Coronary artery (tissue), 2 donors: ENCODE results near the gene TPSG1.

Experiments used
- DNase-seq: peaks from one replicate; pipeline ENCODE4 v3.0.0-alpha.2; 2017; ENCODE audit warnings: low spot score
- H3K27ac ChIP-seq, 2 donors: fragments of 200-600 bp; sonication (generic); one replicate each; pipeline ENCODE4 v1.5.1; 2016 to 2019
- H3K4me3 ChIP-seq: fragments of 200-600 bp; sonication (generic); 2 replicates; pipeline ENCODE4 v1.5.1; 2016; ENCODE audit warnings: mild to moderate bottlenecking, moderate library complexity
- CTCF ChIP-seq: fragments of 200-600 bp; sonication (generic); IDR thresholded peaks from one replicate; pipeline ENCODE4 v1.5.1; 2019; ENCODE audit warnings: antibody characterized with exemption

TPSG1 gene

GRCh38 chr16:1221628-1222552 lies 3.2 kb downstream of the TPSG1 start:
- H3K4me3 ChIP-seq: no peak overlapping the region
- DNase-seq: no peak
- H3K27ac ChIP-seq: no peak overlapping the region
- TF ChIP-seq CTCF: no peak

DNA sequence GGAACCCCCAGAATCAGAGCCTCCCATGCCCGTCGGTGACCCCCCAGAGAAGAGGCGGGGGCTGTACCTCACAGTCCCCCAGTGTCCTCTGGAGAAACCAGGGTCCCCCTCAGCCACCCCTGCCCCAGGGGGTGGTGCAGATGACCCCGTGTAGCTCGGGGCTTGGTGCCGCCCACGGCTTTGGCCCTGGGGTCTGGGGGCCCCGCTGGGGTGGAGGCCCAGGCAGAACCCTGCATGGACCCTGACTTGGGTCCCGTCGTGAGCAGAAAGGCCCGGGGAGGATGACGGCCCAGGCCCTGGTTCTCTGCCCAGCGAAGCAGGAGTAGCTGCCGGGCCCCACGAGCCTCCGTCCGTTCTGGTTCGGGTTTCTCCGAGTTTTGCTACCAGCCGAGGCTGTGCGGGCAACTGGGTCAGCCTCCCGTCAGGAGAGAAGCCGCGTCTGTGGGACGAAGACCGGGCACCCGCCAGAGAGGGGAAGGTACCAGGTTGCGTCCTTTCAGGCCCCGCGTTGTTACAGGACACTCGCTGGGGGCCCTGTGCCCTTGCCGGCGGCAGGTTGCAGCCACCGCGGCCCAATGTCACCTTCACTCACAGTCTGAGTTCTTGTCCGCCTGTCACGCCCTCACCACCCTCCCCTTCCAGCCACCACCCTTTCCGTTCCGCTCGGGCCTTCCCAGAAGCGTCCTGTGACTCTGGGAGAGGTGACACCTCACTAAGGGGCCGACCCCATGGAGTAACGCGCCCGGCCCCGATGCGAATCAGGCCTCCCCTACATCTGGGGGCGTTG lies 4.0 kb downstream of the TPSG1 start:
- no peak for TF ChIP-seq CTCF
- no peak for DNase-seq
- H3K4me3 ChIP-seq: no peak overlapping the region
- no peak overlapping the region for H3K27ac ChIP-seq

DNA sequence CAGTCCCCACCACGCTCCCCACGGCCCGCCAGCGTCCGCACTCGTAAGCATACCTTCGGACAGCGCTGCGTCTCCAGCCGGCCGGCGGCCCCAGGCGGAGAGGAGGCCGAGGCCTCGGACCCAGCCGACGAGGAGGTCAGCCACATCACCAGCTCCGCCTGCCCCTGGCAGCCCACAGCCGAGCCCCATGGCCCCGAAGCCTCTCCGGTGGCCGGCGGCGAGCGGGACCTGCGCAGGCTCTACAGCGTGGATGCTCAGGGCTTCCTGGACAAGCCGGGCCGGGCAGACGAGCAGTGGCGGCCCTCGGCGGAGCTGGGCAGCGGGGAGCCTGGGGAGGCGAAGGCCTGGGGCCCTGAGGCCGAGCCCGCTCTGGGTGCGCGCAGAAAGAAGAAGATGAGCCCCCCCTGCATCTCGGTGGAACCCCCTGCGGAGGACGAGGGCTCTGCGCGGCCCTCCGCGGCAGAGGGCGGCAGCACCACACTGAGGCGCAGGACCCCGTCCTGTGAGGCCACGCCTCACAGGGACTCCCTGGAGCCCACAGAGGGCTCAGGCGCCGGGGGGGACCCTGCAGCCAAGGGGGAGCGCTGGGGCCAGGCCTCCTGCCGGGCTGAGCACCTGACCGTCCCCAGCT lies 4.9 kb downstream of the TPSG1 start:
- DNase-seq: no peak
- H3K4me3 ChIP-seq: no peak overlapping the region
- TF ChIP-seq CTCF: no peak
- no peak overlapping the region for H3K27ac ChIP-seq

- Histone ChIP-seq H3K27ac (no peak overlapping the region), H3K4me3 (no peak overlapping the region)
- no peak for DNase-seq
- no peak for TF ChIP-seq CTCF
These were observed 6.0 kb downstream of the TPSG1 start for GRCh38 chr16:1218930-1219611.

- no peak for DNase-seq
- TF ChIP-seq CTCF: no peak
- Histone ChIP-seq H3K27ac (no peak overlapping the region), H3K4me3 (no peak overlapping the region)
These were observed 6.8 kb downstream of the TPSG1 start for GRCh38 chr16:1218061-1218929.

DNA sequence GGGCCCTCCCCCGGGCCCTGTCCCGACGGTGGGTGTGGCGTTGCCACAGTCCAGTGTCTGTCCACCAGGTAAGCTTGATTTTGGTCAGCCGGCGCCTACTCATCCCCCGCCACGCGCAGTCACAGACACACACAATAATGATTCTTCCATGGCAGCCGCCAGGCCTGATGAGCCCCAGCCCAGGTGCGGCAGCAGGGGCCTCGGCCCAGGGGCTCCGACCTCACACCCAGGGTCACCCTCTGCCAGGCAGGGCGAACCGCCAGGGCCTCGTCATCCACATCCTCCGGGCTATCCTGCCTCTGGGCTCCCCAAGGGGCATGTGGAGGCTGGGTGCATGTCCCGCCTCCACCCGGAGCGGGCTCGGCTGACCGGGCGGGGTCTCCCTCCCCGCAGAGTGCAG lies 7.5 kb downstream of the TPSG1 start:
- TF ChIP-seq CTCF: no peak
- H3K27ac ChIP-seq: no peak overlapping the region
- no peak overlapping the region for H3K4me3 ChIP-seq
- no peak for DNase-seq
